ENCODE results near the gene RSPH6A. TPM values are rescaled to one million over a fixed set of nuclear protein-coding genes. Genes with fewer than 3 reads are reported as not detected.

The RSPH6A gene
- total RNA-seq, 1 donor from 2014 or later, result not detected

- Histone ChIP-seq H3K9me3 (no peaks in the 10 kb centered on the region), H3K27me3 (no peaks in the 10 kb centered on the region), H3K27ac (no peak overlapping the region), H3K4me1 (peaks cover 46% of the 10 kb centered on the region), H3K4me3 (no peak overlapping the region), H3K36me3 (peaks cover 0 to 7% of the 10 kb centered on the region in 2 donors)
- intact Hi-C loops (cut with DNase I), result no loop called here
- no peak for DNase-seq (ENCODE audit: extremely low spot score in 2 of 2)
- TF ChIP-seq CTCF (IDR thresholded peaks at IDR 0.05), result no peak
- no peak for TF ChIP-seq POLR2AphosphoS5 (IDR thresholded peaks at IDR 0.05; ENCODE audit: insufficient read depth in 1 of 2, low read depth in 1 of 2)
- TF ChIP-seq POLR2A (IDR thresholded peaks at IDR 0.05), result no peak
Observed at GRCh38 chr19:45762870-45763631, 52.1 kb downstream of the RSPH6A start.

GRCh38 chr19:45761714-45762113, 53.4 kb downstream of the RSPH6A start:
- H3K36me3 ChIP-seq, result peaks cover 0 to 7% of the 10 kb centered on the region in 2 donors
- no peak overlapping the region for H3K27ac ChIP-seq
- TF ChIP-seq POLR2AphosphoS5 (IDR thresholded peaks at IDR 0.05; ENCODE audit: insufficient read depth in 1 of 2, low read depth in 1 of 2) (no peak), CTCF (IDR thresholded peaks at IDR 0.05) (no peak), POLR2A (IDR thresholded peaks at IDR 0.05) (no peak)
- no peaks in the 10 kb centered on the region for H3K9me3 ChIP-seq
- H3K27me3 ChIP-seq, result no peaks in the 10 kb centered on the region
- intact Hi-C loops (cut with DNase I), result no loop called here
- peaks cover 33% of the 10 kb centered on the region for H3K4me1 ChIP-seq
- H3K4me3 ChIP-seq, result no peak overlapping the region
- DNase-seq (ENCODE audit: extremely low spot score in 2 of 2), result no peak

GRCh38 chr19:45758921-45759320, 56.2 kb downstream of the RSPH6A start:
- TF ChIP-seq CTCF (IDR thresholded peaks at IDR 0.05), result no peak
- TF ChIP-seq POLR2AphosphoS5 (IDR thresholded peaks at IDR 0.05; ENCODE audit: insufficient read depth in 1 of 2, low read depth in 1 of 2), result no peak
- TF ChIP-seq POLR2A (IDR thresholded peaks at IDR 0.05), result no peak
- peaks cover 5% of the 10 kb centered on the region for H3K4me1 ChIP-seq
- DNase-seq (ENCODE audit: extremely low spot score in 2 of 2), result no peak
- H3K36me3 ChIP-seq, result no peaks in the 10 kb centered on the region
- H3K27ac ChIP-seq, result no peak overlapping the region
- intact Hi-C loops (cut with DNase I), result no loop called here
- H3K4me3 ChIP-seq, result no peak overlapping the region
- H3K9me3 ChIP-seq, result no peaks in the 10 kb centered on the region
- no peaks in the 10 kb centered on the region for H3K27me3 ChIP-seq

GRCh38 chr19:45757695-45758094, 57.4 kb downstream of the RSPH6A start:
- intact Hi-C loops (cut with DNase I), result no loop called here
- no peaks in the 10 kb centered on the region for H3K9me3 ChIP-seq
- no peak overlapping the region for H3K4me3 ChIP-seq
- TF ChIP-seq POLR2AphosphoS5 (IDR thresholded peaks at IDR 0.05; ENCODE audit: insufficient read depth in 1 of 2, low read depth in 1 of 2), result no peak
- no peak for TF ChIP-seq POLR2A (IDR thresholded peaks at IDR 0.05)
- TF ChIP-seq CTCF (IDR thresholded peaks at IDR 0.05), result no peak
- no peak for DNase-seq (ENCODE audit: extremely low spot score in 2 of 2)
- no peaks in the 10 kb centered on the region for H3K4me1 ChIP-seq
- H3K27me3 ChIP-seq, result no peaks in the 10 kb centered on the region
- no peaks in the 10 kb centered on the region for H3K36me3 ChIP-seq
- H3K27ac ChIP-seq, result no peak overlapping the region

- Histone ChIP-seq H3K9me3 (no peaks in the 10 kb centered on the region), H3K27me3 (no peaks in the 10 kb centered on the region), H3K36me3 (no peaks in the 10 kb centered on the region), H3K27ac (no peak overlapping the region), H3K4me3 (no peak overlapping the region), H3K4me1 (no peaks in the 10 kb centered on the region)
- DNase-seq (ENCODE audit: extremely low spot score in 2 of 2), result no peak
- intact Hi-C loops (cut with DNase I), result no loop called here
- TF ChIP-seq CTCF (IDR thresholded peaks at IDR 0.05), result no peak
- TF ChIP-seq POLR2A (IDR thresholded peaks at IDR 0.05), result no peak
Observed at GRCh38 chr19:45754323-45754722, 60.8 kb downstream of the RSPH6A start.
